ENCODE results near the gene ALG8. TPM values are rescaled to one million over a fixed set of nuclear protein-coding genes. Genes with fewer than 3 reads are reported as not detected.

Gene ALG8
- total RNA-seq, 2 experiments from 2014 or later, result 48.6 to 52.9 TPM

DNA sequence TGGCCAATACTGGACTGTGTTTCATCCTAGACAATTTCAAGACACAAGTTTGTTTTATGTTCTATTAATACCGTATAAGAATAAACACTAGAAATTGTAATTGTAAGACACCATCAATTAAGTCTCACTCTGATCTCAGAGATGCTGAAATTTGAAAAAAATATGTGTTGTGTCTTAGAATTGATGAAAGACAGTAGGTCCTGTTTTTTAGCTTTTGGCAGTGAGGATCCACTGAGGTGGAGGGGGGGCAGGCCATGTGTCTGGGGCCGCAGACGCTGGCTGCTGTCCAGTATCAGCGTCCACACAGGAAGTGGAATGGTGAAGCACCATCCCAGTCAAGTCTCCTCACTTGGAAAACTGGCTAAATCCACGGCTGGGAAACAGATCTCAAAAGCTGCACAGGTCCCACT is 22.5 kb upstream of the ALG8 start:
- ChIA-PET POLR2A (no interaction called here), CTCF (no interaction called here)

DNA sequence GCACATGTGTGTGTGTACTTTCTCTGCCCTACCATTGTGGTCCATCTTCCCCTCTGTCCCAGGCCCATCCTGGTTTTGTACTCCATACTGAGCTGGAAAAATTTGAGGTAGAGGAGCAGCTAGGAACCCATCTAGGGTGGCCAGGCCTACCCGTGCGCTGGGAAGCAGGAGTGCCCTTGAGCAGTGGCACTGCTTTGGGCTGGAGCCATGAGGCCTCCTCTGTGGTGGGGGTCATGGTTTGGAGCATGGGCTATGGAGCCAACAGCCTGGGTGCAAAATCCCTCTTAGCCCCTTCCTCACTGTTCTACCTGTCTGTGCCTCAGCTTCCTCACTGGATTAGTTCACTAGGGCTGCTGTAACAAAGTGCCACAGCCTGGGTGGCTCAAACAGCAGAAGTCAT is 21.9 kb upstream of the ALG8 start:
- ChIA-PET CTCF (no interaction called here), POLR2A (no interaction called here)

- ChIA-PET POLR2A (no interaction called here), CTCF (no interaction called here)
Observed at GRCh38 chr11:78160557-78160956, 21.1 kb upstream of the ALG8 start.

- ChIA-PET CTCF (no interaction called here), POLR2A (no interaction called here)
Observed at GRCh38 chr11:78158987-78159652, 19.7 kb upstream of the ALG8 start.

- POLR2A ChIA-PET, result no interaction called here
- CTCF ChIA-PET, result no interaction called here
Observed at GRCh38 chr11:78156127-78156844, 16.9 kb upstream of the ALG8 start.

DNA sequence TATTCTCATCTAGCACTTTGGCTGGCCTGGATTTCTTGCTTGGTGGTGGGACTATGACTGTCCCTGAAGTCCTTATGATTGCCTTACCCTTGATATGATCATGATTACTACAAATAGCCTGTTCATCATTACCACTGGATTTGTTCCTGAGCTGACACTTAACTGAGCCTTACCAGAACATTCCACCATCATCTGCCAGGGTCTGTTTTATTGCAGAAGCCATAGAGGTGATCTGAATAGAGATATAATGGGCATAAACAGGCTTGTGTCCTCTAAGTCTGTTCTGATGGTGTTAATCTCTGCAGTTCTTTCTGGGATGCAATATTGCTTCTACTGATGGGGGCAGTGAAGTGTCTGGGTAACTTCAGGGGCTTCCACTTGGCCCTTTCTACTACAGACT is 12.4 kb upstream of the ALG8 start:
- POLR2A ChIA-PET, result no interaction called here
- CTCF ChIA-PET, result no interaction called here

GRCh38 chr11:78150754-78151153 is 11.3 kb upstream of the ALG8 start:
- ChIA-PET POLR2A (no interaction called here), CTCF (no interaction called here)

- CTCF ChIA-PET, result no interaction called here
- POLR2A ChIA-PET, result no interaction called here
Observed at GRCh38 chr11:78150346-78150745, 10.9 kb upstream of the ALG8 start.

DNA sequence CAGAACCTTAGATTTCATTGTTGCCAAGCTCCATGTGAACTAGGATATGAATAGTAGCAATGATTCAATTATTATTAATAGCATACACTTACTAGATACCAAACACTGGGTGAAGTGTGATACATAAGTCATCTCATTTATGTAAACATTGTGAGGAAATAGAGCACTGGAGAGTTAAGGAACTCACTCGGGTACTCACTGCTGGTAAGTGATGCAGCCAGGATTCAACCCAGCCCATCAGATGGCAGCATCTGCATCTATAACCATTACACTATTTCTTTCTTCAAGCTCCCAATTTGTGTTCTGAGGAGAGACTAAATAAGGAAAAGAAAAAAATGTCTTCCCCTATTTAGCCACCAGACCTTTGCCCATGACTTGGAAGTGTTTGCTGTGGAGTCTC is 10.2 kb upstream of the ALG8 start:
- ChIA-PET POLR2A (no interaction called here), CTCF (no interaction called here)

DNA sequence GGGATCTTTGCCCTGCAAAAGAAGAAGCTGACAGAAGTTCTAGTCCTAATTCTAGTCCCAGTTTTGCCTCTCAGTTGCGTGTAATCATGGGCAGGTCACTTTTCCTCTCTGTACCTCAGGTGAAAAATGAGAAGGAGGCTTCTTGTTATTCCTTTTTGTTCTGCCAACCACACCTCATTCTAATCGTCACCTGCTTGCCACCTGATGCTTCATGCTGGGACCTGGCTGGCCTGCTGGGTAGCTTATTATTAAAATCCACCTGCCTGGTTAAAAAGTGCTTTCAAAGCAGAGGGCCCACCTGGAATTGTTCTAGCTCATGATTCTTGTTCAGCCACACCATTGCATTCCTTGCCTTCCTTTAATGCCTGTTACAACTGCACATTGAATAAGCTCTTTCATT is 8.4 kb upstream of the ALG8 start:
- POLR2A ChIA-PET, result no interaction called here

DNA sequence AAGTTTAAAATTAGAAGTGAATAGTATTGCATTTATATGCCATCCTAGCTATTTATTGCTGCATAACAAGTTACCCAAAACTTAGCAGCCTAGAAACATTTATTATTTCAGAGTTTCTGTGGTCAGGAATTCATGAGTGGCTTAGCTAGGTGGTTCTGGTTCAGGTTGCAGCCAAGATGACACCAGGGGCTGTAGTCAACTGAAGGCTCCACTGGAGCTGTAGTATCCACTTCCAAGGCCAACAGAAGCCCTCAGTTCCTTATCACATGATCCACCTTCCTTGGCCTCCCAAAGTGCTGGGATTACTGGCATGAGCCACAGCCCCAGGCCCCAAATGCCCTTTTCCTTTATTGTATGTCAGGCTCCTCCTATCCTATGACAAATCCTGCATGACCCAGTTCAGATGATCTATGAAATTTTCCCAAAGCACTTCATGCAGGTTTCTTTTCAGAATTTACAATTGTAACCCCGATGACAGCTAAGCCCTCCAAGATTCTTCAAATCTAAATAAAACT is 6.1 kb upstream of the ALG8 start:
- CTCF ChIA-PET, result no interaction called here
- POLR2A ChIA-PET, result no interaction called here

More for the DNA sequence above, 8.4 kb upstream of the ALG8 start:
- CTCF ChIA-PET, result no interaction called here

DNA sequence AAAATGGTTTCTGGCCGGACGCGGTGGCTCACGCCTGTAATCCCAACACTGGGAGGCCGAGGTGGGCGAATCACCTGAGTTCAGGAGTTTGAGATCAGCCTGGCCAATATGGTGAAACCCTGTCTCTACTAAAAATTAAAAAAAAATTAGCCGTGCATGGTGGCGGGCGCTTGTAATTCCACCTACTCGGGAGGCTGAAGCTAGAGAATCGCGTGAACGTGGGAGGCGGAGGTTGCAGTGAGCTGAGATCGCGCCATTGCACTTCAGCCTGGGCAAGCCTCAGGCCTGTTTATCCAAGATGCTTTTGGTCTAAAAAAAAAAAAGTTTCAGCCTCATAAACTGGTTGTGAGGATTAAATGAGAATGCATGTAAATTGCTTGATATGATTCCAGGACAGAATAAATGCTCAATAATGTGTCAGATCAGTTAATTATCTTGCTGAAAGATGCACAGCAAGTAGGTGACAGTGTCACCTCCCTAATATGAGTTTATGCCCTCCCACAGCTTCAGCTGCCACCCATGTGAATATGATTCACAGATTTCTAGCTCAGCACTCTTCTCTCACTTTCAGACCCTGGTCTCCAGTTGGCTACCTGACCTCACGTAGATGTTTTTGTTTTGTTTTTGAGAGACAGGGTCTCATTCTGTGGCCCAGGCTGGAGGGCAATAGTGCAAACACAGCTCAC is 1.1 kb upstream of the ALG8 start:
- ChIA-PET POLR2A (interaction anchor here (0.6 kb wide), 1 partner anchor 12 kb away, joined by 5 read pairs; no protein-coding TSS in a partner anchor), CTCF (interaction anchor here (0.8 kb wide), 1 partner anchor 99 kb away, joined by 3 read pairs; no protein-coding TSS in a partner anchor)

DNA sequence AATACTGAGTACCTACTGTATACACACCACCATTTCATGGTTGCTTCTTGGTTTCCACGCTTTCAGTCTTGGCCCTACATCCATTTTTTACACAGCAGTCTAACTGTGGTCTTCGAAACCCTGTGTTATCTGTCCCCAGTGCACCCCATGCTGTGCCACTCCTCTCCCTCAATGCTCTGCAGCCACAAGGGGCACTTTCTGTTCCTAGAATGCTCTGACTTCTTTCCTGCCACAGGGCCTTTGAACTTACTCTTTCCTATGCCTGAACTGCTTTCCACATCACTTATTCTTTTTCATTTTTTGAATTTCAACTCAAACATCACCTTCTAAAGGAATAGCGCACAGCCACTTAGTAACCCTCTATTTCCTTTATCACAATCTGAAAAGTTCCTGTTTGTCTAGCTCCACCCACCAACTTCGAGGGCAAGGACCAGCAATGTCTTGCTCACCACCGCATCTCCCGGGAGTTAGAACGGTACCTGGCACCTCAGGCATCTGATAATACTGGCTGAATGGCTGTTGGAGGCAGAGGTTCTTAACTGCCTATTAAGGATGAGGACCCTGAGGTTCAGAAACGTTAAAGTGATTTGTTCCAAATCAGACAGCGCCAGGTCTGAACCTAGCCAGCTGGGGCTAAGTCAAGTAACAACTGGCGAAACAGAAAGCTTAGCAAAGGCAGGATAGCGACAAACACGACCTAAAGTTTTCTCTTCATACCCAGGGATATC is 568 bp downstream of the ALG8 start:
- CTCF ChIA-PET, result interaction anchor here (1.1 to 1.4 kb wide), 3 partner anchors 44 to 281 kb away, joined by 3 to 7 read pairs (median 3); partner anchors contain the start of genes KCTD21 and USP35
- POLR2A ChIA-PET, result interaction anchor here (0.5 to 1.7 kb wide), 6 partner anchors 50 to 288 kb away, joined by 3 to 11 read pairs (median 4); partner anchors contain the start of genes GAB2, INTS4, KCTD21 and NDUFC2

DNA sequence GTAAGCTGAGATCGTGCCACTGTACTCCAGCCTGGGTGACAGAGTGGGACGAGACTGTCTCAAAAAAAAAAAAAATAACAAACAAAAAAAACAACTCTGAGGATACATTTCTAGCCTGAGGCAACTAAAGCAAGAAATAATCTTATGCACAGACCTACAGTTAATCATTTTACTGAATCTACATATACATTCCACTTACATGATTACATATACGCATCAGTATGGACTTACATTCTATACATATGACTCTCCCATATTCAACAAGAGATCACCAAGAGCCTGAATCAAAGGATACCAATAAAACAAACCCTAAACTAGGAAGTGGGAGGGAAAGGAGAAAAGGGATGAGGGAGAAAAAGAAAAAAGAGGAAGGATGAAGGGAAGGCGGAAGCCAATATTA is 1.1 kb downstream of the ALG8 start:
- ChIA-PET POLR2A (interaction anchor here (0.6 to 1.7 kb wide), 4 partner anchors 50 to 289 kb away, joined by 3 to 11 read pairs (median 4); partner anchors contain the start of genes GAB2, INTS4, KCTD21 and USP35), CTCF (no interaction called here)

GRCh38 chr11:78132475-78132874 is 7.0 kb downstream of the ALG8 start:
- ChIA-PET POLR2A (no interaction called here), CTCF (no interaction called here)

DNA sequence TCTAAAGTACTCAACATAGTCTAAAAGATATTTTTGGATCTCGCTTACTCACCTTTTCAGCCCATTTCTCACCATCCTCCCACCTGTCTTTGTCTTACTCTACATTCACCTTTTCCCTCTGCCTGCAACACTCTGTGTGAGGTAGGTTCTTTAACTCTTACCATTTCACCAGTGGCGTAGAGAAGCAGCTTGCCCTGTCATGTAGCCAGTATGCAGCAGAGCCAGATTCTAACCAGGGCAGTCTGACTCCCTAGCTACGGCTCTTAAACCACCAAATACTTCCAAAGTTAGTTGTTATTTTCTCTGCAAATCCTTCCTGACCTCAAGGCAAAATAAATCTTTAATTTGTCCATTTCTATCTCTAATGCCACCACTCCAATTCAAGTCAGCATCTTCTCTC is 7.5 kb downstream of the ALG8 start:
- ChIA-PET CTCF (no interaction called here), POLR2A (no interaction called here)

DNA sequence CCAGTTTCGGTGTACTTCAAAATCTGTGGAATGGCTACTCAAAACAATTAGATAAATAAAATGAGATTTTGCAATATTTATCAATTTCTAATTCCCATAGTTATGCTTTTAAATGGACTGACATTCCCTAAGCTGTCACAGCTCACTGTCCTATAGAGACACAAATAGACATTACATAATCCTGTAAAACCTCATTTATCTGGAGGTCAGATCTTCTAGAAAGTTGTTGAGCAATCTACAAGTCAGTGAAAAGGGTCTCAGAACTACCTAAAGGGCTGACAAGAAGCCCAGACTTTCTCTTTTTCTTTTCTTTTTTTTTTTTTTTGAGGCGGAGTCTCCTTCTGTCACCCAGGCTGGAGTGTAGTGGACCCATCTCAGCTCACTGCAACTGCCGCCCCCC is 12.0 kb downstream of the ALG8 start:
- ChIA-PET POLR2A (no interaction called here), CTCF (no interaction called here)

DNA sequence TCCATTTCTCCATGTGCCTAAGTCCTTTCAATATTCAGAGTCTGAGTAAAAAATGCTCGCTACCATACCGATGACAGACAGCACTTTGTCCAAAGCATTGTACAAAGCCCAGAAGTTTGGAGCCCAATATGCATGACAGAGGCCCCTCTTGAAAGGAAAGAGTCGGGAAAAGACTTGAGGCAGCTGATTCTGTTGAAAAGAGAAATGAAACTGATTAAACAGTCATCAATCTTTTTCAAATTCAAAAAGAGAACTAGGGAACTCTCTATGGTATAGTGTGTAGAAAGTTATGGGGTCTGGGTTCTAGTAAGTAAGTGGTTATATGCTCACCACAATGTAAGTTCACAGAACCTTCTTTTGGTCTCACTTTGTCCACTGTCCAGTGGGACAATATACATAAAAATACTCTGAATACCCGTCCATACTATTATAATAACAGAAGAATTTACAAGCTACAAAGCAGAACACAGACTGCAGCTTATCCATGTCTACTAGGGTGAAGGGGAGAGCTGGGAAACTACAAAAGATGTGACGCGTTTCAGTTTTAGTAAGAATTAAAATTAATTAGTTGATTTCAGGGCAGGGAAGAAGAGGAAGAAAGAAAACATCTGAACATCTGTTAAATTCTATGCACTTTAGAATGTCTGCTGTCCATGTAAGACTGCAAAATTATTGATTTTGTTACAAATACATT is 26.7 kb downstream of the ALG8 start:
- CTCF ChIA-PET, result no interaction called here
- POLR2A ChIA-PET, result no interaction called here

- ChIA-PET POLR2A (no interaction called here), CTCF (no interaction called here)
Observed at GRCh38 chr11:78111298-78111697, 28.1 kb downstream of the ALG8 start.

DNA sequence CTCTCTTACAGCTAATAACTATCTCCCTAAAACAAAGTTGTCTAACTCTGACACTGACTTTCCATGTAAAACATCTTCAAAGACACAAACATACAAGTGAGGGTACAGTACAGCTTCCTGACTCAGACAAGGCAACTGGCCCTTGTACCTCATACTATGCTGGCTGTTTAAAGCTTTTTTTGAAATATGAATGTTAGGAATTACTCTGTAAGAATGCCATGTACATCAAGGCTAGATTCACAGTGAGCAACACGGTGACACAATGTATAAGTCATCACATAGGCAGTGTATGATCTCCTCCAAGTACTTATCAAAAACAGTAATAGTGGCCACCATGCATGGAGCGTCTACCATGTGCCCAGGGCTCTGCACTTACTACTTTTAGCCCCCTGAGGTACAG is 28.6 kb downstream of the ALG8 start:
- POLR2A ChIA-PET, result no interaction called here
- CTCF ChIA-PET, result no interaction called here
